Myocyte (in vitro differentiated cells): Measurements from ENCODE around the gene ASXL3. TPM values are rescaled to one million over a fixed set of nuclear protein-coding genes. Genes with fewer than 3 reads are reported as not detected.

Source experiments
- DNase-seq: peaks from one replicate; pipeline ENCODE4 v3.0.0-alpha.2; 2012; ENCODE audit warnings: low read depth
- total RNA-seq: library from RNA; depleted of rRNA; stranded (reverse); fragments of >200 nt; gene quantifications from 2 replicates; pipeline ENCODE4 v1.2.3, GENCODE V29; 2014

The ASXL3 gene
- total RNA-seq, 1 donor from 2014 or later: not detected

GRCh38 chr18:33656889-33657448 lies 79.0 kb downstream of the ASXL3 start:
- no peak for DNase-seq

GRCh38 chr18:33660696-33661310 lies 82.8 kb downstream of the ASXL3 start:
- no peak for DNase-seq

GRCh38 chr18:33664241-33664874 lies 86.3 kb downstream of the ASXL3 start:
- DNase-seq: no peak

GRCh38 chr18:33665187-33665586 lies 87.2 kb downstream of the ASXL3 start:
- no peak for DNase-seq

GRCh38 chr18:33665641-33666040 lies 87.6 kb downstream of the ASXL3 start:
- no peak for DNase-seq

- no peak for DNase-seq
These were observed 88.9 kb downstream of the ASXL3 start for GRCh38 chr18:33666915-33667314.

GRCh38 chr18:33669589-33669988 lies 91.6 kb downstream of the ASXL3 start:
- no peak for DNase-seq

GRCh38 chr18:33670029-33670428 lies 92.0 kb downstream of the ASXL3 start:
- DNase-seq: no peak

- DNase-seq: no peak
These were observed 95.7 kb downstream of the ASXL3 start for GRCh38 chr18:33673689-33674088.

GRCh38 chr18:33676593-33676992 lies 98.6 kb downstream of the ASXL3 start:
- DNase-seq: no peak

GRCh38 chr18:33677891-33678290 lies 99.9 kb downstream of the ASXL3 start:
- no peak for DNase-seq

GRCh38 chr18:33682436-33682835 lies 104.4 kb downstream of the ASXL3 start:
- DNase-seq: no peak

GRCh38 chr18:33694593-33694992 lies 116.6 kb downstream of the ASXL3 start:
- no peak for DNase-seq

GRCh38 chr18:33696332-33697162 lies 118.5 kb downstream of the ASXL3 start:
- no peak for DNase-seq

- no peak for DNase-seq
These were observed 119.5 kb downstream of the ASXL3 start for GRCh38 chr18:33697498-33697897.

- no peak for DNase-seq
These were observed 121.4 kb downstream of the ASXL3 start for GRCh38 chr18:33699372-33699771.

GRCh38 chr18:33700513-33700976 lies 122.5 kb downstream of the ASXL3 start:
- DNase-seq: no peak

- DNase-seq: no peak
These were observed 124.6 kb downstream of the ASXL3 start for GRCh38 chr18:33702625-33703024.

GRCh38 chr18:33706391-33706790 lies 128.4 kb downstream of the ASXL3 start:
- no peak for DNase-seq

GRCh38 chr18:33708876-33709275 lies 130.9 kb downstream of the ASXL3 start:
- DNase-seq: no peak

GRCh38 chr18:33710269-33710668 lies 132.2 kb downstream of the ASXL3 start:
- no peak for DNase-seq

- DNase-seq: no peak
These were observed 133.5 kb downstream of the ASXL3 start for GRCh38 chr18:33711514-33711913.
